Stomach (tissue), 4 donors: ENCODE results near the gene TOX2.

Experiments used
- POLR2A ChIP-seq, 4 donors: fragments of 450-650 bp; IDR thresholded peaks; one replicate each; pipeline ENCODE4 v1.6.1; 2016; ENCODE audit warnings: antibody characterized with exemption in 4 of 4, control low read depth in 2 of 4, mild to moderate bottlenecking in 1 of 4, moderate library complexity in 1 of 4
- POLR2AphosphoS5 ChIP-seq, 3 donors: sonication (generic); formaldehyde crosslinking; IDR thresholded peaks; one replicate each; pipeline ENCODE4 v1.6.1; 2016; ENCODE audit warnings: antibody characterized with exemption in 3 of 3
- TF ChIP-seq, protein P1 (sequence below), 7 experiments: fragments of 450-650 bp in 4 of 7; fragments of 200-600 bp in 3 of 7; sonication (generic) in 3 of 7; IDR thresholded peaks; one replicate each; pipeline ENCODE4 v1.5.1; 2016 to 2019; ENCODE audit warnings: antibody characterized with exemption in 7 of 7, control low read depth in 2 of 7, mild to moderate bottlenecking in 1 of 7

DNA sequence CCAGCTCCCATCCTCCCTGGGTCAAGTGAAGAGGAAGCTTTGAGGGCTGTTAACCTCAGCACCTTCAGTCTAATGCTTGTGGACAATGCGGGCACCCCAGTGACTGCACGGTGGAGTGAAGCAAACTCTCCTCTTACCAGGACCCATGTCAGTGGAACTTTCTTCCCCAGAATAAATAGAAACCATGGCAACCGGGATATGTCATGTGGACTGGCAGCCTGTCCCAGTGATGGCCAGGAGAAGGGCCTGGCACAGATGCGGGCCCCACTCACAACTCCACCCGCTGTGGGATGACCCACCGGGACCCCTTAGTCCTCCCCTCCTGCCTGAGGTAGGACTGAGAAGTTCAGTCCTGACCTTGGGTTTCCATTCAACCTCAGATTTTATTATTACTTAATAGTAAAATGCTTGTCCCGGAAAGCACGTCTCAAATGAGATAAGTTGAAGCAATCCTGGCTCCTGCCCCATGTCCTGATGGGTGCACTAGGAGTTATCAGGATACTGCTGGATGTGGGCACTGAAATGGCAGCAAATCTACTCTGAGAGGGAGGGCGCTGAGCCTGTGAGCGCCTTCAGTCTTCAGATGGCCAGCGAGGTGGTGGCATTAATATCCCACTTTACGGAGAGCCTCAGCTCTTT, 23.5 kb downstream of the TOX2 start:
- TF ChIP-seq, protein P1, sequence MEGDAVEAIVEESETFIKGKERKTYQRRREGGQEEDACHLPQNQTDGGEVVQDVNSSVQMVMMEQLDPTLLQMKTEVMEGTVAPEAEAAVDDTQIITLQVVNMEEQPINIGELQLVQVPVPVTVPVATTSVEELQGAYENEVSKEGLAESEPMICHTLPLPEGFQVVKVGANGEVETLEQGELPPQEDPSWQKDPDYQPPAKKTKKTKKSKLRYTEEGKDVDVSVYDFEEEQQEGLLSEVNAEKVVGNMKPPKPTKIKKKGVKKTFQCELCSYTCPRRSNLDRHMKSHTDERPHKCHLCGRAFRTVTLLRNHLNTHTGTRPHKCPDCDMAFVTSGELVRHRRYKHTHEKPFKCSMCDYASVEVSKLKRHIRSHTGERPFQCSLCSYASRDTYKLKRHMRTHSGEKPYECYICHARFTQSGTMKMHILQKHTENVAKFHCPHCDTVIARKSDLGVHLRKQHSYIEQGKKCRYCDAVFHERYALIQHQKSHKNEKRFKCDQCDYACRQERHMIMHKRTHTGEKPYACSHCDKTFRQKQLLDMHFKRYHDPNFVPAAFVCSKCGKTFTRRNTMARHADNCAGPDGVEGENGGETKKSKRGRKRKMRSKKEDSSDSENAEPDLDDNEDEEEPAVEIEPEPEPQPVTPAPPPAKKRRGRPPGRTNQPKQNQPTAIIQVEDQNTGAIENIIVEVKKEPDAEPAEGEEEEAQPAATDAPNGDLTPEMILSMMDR (IDR thresholded peaks at IDR 0.05), result no peak
- TF ChIP-seq POLR2AphosphoS5 (IDR thresholded peaks at IDR 0.05) (no peak), POLR2A (IDR thresholded peaks at IDR 0.05) (no peak)
